GM21737 (cell line): ENCODE data around the gene SYS1.

ENCODE experiments used
- ATAC-seq: cut with Tn5 transposase; IDR thresholded peaks from one replicate; pipeline ENCODE4 v1.9.1; 2021; ENCODE audit warnings: mild to moderate bottlenecking, moderate library complexity; ENCODE audit not compliant: unreplicated experiment

Gene SYS1

DNA sequence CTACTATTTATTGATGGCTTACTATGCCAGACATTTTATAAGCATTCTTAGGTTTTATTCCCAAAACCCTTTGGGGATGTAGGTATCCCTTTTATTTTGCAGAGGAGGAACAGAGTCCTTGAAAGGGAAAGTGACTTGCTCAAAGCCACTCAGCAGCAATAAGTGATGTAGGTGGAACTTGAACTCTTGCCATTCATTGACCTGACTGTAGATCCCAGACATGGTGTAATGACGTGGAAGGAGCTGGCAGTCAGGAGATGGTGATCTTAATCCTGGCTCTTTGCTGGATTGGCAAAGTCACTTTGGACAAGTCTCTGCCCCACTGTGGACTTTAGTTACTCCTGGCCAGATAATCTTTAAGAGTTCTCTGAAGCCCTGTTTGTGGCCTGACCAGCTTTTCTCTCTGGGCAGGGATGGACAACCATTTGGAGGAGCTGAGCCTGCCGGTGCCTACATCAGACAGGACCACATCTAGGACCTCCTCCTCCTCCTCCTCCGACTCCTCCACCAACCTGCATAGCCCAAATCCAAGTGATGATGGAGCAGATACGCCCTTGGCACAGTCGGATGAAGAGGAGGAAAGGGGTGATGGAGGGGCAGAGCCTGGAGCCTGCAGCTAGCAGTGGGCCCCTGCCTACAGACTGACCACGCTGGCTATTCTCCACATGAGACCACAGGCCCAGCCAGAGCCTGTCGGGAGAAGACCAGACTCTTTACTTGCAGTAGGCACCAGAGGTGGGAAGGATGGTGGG is 46.7 kb downstream of the SYS1 start:
- ATAC-seq, result no peak

DNA sequence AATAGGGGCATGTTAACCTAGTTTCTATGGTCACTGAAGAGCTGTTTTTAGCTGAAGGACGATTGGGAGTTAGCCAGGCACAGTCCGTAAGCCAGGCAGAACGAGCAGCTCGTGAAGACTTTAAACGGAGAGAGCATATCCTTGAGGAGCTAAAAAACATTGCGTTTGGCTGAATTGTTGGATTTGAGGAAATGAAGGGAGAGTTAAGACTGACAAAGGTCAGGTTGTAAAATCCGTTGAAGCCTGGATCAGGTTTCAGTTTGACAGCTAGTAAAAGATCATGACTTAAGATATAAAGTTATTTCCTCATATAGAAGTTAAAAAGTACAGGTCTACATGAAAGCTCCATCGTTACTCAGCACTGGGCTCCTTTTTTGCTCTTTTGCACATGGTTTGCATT is 47.9 kb downstream of the SYS1 start:
- no peak for ATAC-seq

DNA sequence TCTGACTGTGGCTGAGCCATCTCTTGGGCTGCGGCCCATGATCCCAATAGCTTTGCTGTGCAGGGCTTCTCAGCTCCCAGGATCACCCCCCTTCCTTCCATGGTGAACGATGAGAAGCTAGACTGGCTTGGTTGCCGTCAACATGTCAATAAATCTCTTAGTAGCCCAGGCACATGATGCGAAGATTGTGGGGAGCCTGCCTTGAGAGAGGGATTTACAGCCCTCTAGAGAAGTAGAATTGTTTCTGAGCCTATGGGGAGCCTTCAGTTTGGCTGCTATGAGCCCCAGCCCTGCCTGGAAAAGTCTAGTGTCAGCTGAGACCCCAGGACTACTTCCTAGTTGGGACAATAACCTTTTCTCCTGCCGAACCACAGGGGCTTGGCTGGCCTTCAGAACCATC is 49.7 kb downstream of the SYS1 start:
- ATAC-seq, result no peak

DNA sequence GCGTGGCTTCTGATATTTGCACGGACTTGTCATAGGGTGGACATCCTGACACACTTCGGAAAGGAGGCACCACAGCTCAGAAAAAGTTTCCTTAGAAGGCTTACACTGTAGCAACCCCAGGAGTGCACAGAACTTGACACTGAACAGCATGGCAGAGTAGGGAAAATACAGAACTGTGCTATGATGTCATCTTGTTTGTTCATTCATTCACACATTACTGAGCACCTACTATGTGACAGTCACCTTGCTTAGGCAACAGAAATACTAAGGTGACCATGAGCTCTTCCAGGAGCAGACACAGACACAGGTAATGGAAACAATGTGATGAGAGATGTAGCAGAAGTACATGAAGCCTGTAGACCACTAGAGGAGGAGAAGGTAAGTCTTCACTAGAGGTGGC is 50.5 kb downstream of the SYS1 start:
- no peak for ATAC-seq

DNA sequence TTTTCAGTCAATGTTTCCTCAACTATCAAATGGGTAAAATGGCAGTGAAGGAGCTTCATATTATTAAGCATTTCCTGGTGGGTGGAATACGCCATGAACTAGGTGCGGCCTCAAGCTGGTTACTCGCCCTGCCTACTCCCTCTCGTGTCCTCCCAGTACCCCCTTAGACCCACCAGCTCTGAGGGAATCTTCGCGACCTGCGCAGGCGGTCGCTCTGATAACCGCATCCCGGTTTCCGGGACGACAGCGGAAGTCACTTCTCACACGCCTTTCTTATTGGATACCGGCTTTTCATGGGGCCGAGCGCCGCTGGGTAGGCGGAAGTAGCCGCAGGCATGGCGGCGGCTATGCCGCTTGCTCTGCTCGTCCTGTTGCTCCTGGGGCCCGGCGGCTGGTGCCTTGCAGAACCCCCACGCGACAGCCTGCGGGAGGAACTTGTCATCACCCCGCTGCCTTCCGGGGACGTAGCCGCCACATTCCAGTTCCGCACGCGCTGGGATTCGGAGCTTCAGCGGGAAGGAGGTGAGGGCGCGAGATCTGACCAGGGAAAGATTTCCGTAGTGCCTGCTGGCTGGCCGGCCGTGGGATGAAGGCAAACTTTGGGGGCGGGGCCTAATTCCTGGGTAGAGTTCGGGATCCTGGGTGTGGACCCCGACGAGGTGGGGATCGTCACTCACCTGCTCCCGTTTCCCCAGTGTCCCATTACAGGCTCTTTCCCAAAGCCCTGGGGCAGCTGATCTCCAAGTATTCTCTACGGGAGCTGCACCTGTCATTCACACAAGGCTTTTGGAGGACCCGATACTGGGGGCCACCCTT is 53.1 kb downstream of the SYS1 start, which contains the start of gene PIGT:
PIGT (plus strand) TSS at position 320 of the 816 bp plus-strand sequence; CDS start at position 336, 16 bp downstream.
- ATAC-seq, result peak; percentile 68

DNA sequence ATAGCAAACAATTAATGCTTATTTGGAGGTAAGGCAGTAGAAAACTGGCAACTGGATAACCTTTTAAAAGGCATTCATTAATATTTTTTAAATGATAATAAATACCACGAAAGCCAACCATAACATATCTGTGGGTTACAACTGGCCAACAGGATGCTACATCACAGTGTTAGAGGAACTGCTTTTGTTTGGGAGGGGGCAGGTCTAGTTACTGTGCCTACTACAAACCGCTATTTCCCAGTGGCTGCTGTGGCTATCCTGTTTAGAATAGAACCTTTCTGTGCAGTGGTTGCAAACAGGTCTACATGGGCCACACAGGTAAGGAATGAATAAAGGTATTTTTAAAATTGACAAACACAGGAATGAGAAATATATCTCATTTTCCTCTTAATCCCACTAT is 54.0 kb downstream of the SYS1 start:
- no peak for ATAC-seq
